ENCODE data around the gene KRTAP17-1. TPM values are rescaled to one million over a fixed set of nuclear protein-coding genes. Genes with fewer than 3 reads are reported as not detected.

KRTAP17-1 gene
- total and polyA plus RNA-seq, 2 of the 4 experiments (the other 2 are of a cell fraction): not detected

- TF ChIP-seq CTCF (conservative IDR thresholded peaks at IDR 0.05; ENCODE audit: low read depth, low read length): no peak
- no peak for TF ChIP-seq MAFK (IDR thresholded peaks at IDR 0.05; ENCODE audit: low read depth, low read length)
- no peak for TF ChIP-seq SMC3 (IDR thresholded peaks at IDR 0.05; ENCODE audit: low read depth, low read length)
- no peak for TF ChIP-seq FOS (IDR thresholded peaks at IDR 0.05; ENCODE audit: low read depth, low read length)
- TF ChIP-seq RAD21 (IDR thresholded peaks at IDR 0.05; ENCODE audit: low read length): no peak
These were observed 39.0 kb upstream of the KRTAP17-1 start (continued) for GRCh38 chr17:41354536-41354935.
